Kidney (tissue), 14 donors: Measurements from ENCODE around the gene REEP1. TPM values are rescaled to one million over a fixed set of nuclear protein-coding genes. Genes with fewer than 3 reads are reported as not detected.

Experiments
- DNase-seq, 5 donors: peaks; one replicate each; pipeline ENCODE4 v3.0.0-alpha.2; 2013 to 2020
- FAIRE-seq: peaks from 2 replicates; lab custom pipeline; 2012; peaks lifted over from hg19 to GRCh38; lab: Jason Lieb, UNC
- H3K27ac ChIP-seq, 2 donors: one replicate each; pipeline ENCODE4 v1.7.0; 2013; ENCODE audit warnings: low read depth in 2 of 2, low read length in 2 of 2, inconsistent platforms in 1 of 2
- H3K27me3 ChIP-seq: one replicate; pipeline ENCODE4 v1.7.1; 2013; ENCODE audit warnings: low read length, inconsistent platforms; ENCODE audit not compliant: control insufficient read depth, insufficient read depth
- H3K36me3 ChIP-seq, 3 donors: one replicate each; pipeline versions ENCODE4 v1.7.0 to v1.7.1; 2013; ENCODE audit warnings: low read length in 3 of 3, control low read depth in 1 of 3, inconsistent platforms in 1 of 3; ENCODE audit not compliant: insufficient read depth in 3 of 3, control insufficient read depth in 2 of 3
- H3K4me1 ChIP-seq, 3 donors: one replicate each; pipeline versions ENCODE4 v1.7.0 to v1.7.1; 2013; ENCODE audit warnings: low read length in 3 of 3, inconsistent platforms in 1 of 3, low read depth in 1 of 3; ENCODE audit not compliant: control insufficient read depth in 2 of 3, insufficient read depth in 2 of 3
- H3K4me3 ChIP-seq, 3 donors: one replicate each; pipeline versions ENCODE4 v1.7.0 to v1.8.1; 2013; ENCODE audit warnings: low read length in 3 of 3, control low read depth in 1 of 3, inconsistent platforms in 1 of 3
- H3K9ac ChIP-seq, 3 donors: one replicate each; pipeline versions ENCODE4 v1.7.0 to v1.7.1; 2013; ENCODE audit warnings: low read length in 3 of 3, control low read depth in 1 of 3, inconsistent platforms in 1 of 3
- H3K9me3 ChIP-seq, 3 donors: one replicate each; pipeline versions ENCODE4 v1.7.0 to v1.7.1; 2013; ENCODE audit warnings: low read length in 3 of 3, control low read depth in 1 of 3, inconsistent platforms in 1 of 3; ENCODE audit not compliant: control insufficient read depth in 2 of 3, insufficient read depth in 1 of 3
- CTCF ChIP-seq: IDR thresholded peaks from 3 replicates; pipeline ENCODE4 v1.5.1; 2012; ENCODE audit warnings: mild to moderate bottlenecking, moderate library complexity, borderline replicate concordance; ENCODE audit not compliant: insufficient read depth; ENCODE audit errors: extremely low read depth
- intact Hi-C: fragments of 100-400 bp; cut with DNase I; formaldehyde crosslinking; loops from one replicate; pipeline ENCODE4 v1.11.1; 2022
- polyA plus RNA-seq: library from polyadenylated mRNA; stranded (reverse); fragments of 350-450 nt; fragmentation: Illumina TruSeq; extraction: RNeasy Lipid Tissue Mini Kit (QIAGEN cat#74804); gene quantifications from one replicate; pipeline ENCODE4 v1.2.3, GENCODE V29; 2014; ENCODE audit warnings: low read depth, low replicate concordance; ENCODE audit not compliant: insufficient read depth
- total RNA-seq: library from RNA; stranded (reverse); fragmentation: NEBNext Ultra II Directional; extraction: Animal tissue kit (Norgen Biotek cat#: 25700); gene quantifications from one replicate; pipeline ENCODE4 v1.2.1, GENCODE V29; 2021
- donor health status: control.
- donor health status: control.
- donor health status: control.
- donor health status: control.
- donor health status: control.
- donor health status: DM: yes; HTN: yes; CAD: no.
- donor health status: Normal renal cell carcinoma (clear cell type).

The REEP1 gene
- total and polyA plus RNA-seq, 2 donors from 2014 or later: 3.3 to 4.3 TPM

- no peaks in the 10 kb centered on the region for H3K36me3 ChIP-seq
- no peak for FAIRE-seq
- no peaks in the 10 kb centered on the region for H3K9me3 ChIP-seq
- no peak for DNase-seq
- intact Hi-C loops: no loop called here
- H3K4me3 ChIP-seq: no peak overlapping the region
- no peak for TF ChIP-seq CTCF
- H3K27me3 ChIP-seq: no peaks in the 10 kb centered on the region
- no peaks in the 10 kb centered on the region for H3K4me1 ChIP-seq
- no peak overlapping the region for H3K27ac ChIP-seq
- H3K9ac ChIP-seq: no peak overlapping the region
These were observed 23.3 kb downstream of the REEP1 start for GRCh38 chr2:86314125-86314524.

- intact Hi-C loops: no loop called here
- H3K4me3 ChIP-seq: no peak overlapping the region
- H3K4me1 ChIP-seq: no peaks in the 10 kb centered on the region
- H3K27me3 ChIP-seq: no peaks in the 10 kb centered on the region
- H3K9ac ChIP-seq: no peak overlapping the region
- TF ChIP-seq CTCF: no peak
- H3K36me3 ChIP-seq: no peaks in the 10 kb centered on the region
- H3K27ac ChIP-seq: no peak overlapping the region
- FAIRE-seq (no peak), DNase-seq (no peak)
- H3K9me3 ChIP-seq: no peaks in the 10 kb centered on the region
These were observed 24.1 kb downstream of the REEP1 start for GRCh38 chr2:86313341-86313740.

- FAIRE-seq: no peak
These were observed 25.5 kb downstream of the REEP1 start for GRCh38 chr2:86311879-86312278.

More at GRCh38 chr2:86311879-86312278, 25.5 kb downstream of the REEP1 start:
- Histone ChIP-seq H3K9me3 (no peaks in the 10 kb centered on the region), H3K27me3 (no peaks in the 10 kb centered on the region), H3K36me3 (no peaks in the 10 kb centered on the region), H3K27ac (no peak overlapping the region), H3K4me3 (no peak overlapping the region), H3K4me1 (no peaks in the 10 kb centered on the region), H3K9ac (no peak overlapping the region)
- intact Hi-C loops: no loop called here
- no peak for TF ChIP-seq CTCF
- DNase-seq: no peak
